B cell (primary cell): ENCODE results near the gene CRELD2. TPM values are rescaled to one million over a fixed set of nuclear protein-coding genes. Genes with fewer than 3 reads are reported as not detected.

Experiments
- ATAC-seq: fragments of 200-7000 bp; cut with Tn5 transposase; one replicate; pipeline ENCODE4 v1.10.0; 2021; ENCODE audit warnings: low read depth, mild to moderate bottlenecking, moderate number of reproducible peaks, moderate library complexity
- CTCF ChIA-PET: fragments of 350-600 bp; sonication (Branson Sonifier 250); formaldehyde crosslinking; loops from one replicate; lab custom pipeline; 2021; ENCODE audit warnings: antibody characterized with exemption, inconsistent platforms; lab: Charles Lee
- POLR2A ChIA-PET: fragments of 350-600 bp; sonication (Branson Sonifier 250); formaldehyde crosslinking; loops from one replicate; lab custom pipeline; 2021; ENCODE audit warnings: antibody characterized with exemption; lab: Charles Lee
- DNase-seq: peaks from one replicate; pipeline ENCODE4 v3.0.0; 2013
- H2AFZ ChIP-seq: 2 replicates; pipeline ENCODE4 v1.6.1; 2012; ENCODE audit warnings: mild to moderate bottlenecking, low read depth, low read length; ENCODE audit not compliant: insufficient read depth, poor library complexity, severe bottlenecking
- H3K27ac ChIP-seq, 2 donors: 1 replicate in 1 of 2; 2 replicates in 1 of 2; pipeline ENCODE4 v1.5.1; 2012 to 2013; ENCODE audit warnings: low read length in 2 of 2, mild to moderate bottlenecking in 2 of 2, moderate library complexity in 1 of 2
- H3K27me3 ChIP-seq, 4 experiments: fragments of 200-600 bp in 1 of 4; sonication (generic) in 1 of 4; replicated peaks in 1 of 4; 1 replicate in 2 of 4; 2 replicates in 2 of 4; pipeline versions ENCODE4 v1.6.1 to v1.7.0; 2013 to 2016; ENCODE audit warnings: low read length in 3 of 4, mild to moderate bottlenecking in 2 of 4, mixed read lengths in 1 of 4, moderate library complexity in 1 of 4; ENCODE audit not compliant: insufficient read depth in 4 of 4, control insufficient read depth in 3 of 4; ENCODE audit errors: control extremely low read depth in 1 of 4
- H3K36me3 ChIP-seq, 2 experiments: replicated peaks in 1 of 2; 1 replicate in 1 of 2; 2 replicates in 1 of 2; pipeline versions ENCODE4 v1.6.1 to v1.7.1; 2013; ENCODE audit warnings: low read length in 1 of 2; ENCODE audit not compliant: insufficient read depth in 2 of 2, control insufficient read depth in 1 of 2; ENCODE audit errors: control extremely low read depth in 1 of 2, extremely low read depth in 1 of 2
- H3K4me1 ChIP-seq, 2 donors: fragments of 200-600 bp in 1 of 2; sonication (generic) in 1 of 2; 1 replicate in 1 of 2; 2 replicates in 1 of 2; pipeline versions ENCODE4 v1.5.1 to v1.6.1; 2013 to 2017; ENCODE audit warnings: low read length in 2 of 2; ENCODE audit not compliant: control insufficient read depth in 2 of 2, insufficient read depth in 2 of 2
- H3K4me2 ChIP-seq: replicated peaks from 2 replicates; pipeline ENCODE3; 2012; ENCODE audit warnings: mild to moderate bottlenecking, low read depth, low read length; ENCODE audit not compliant: poor library complexity, severe bottlenecking
- H3K4me3 ChIP-seq, 5 experiments: fragments of 200-600 bp in 1 of 5; sonication (generic) in 1 of 5; 1 replicate in 3 of 5; 2 replicates in 2 of 5; pipeline versions ENCODE4 v1.5.1 to v1.7.0; 2011 to 2016; ENCODE audit warnings: low read length in 4 of 5, mild to moderate bottlenecking in 4 of 5, low read depth in 2 of 5, control low read depth in 1 of 5, moderate library complexity in 1 of 5; ENCODE audit not compliant: insufficient read depth in 1 of 5; ENCODE audit errors: control extremely low read depth in 1 of 5, extremely low read depth in 1 of 5
- H3K79me2 ChIP-seq: fragments of 200-600 bp; sonication (generic); one replicate; pipeline ENCODE4 v1.6.0; 2016; ENCODE audit warnings: low read length; ENCODE audit not compliant: control insufficient read depth, insufficient read depth
- H3K9ac ChIP-seq: fragments of 200-600 bp; sonication (generic); 2 replicates; pipeline ENCODE4 v1.6.1; 2017; ENCODE audit warnings: mild to moderate bottlenecking, low read length, moderate library complexity
- H3K9me3 ChIP-seq, 3 donors: one replicate each; pipeline versions ENCODE4 v1.6.1 to v1.7.1; 2013; ENCODE audit warnings: low read length in 2 of 3; ENCODE audit not compliant: control insufficient read depth in 2 of 3, insufficient read depth in 1 of 3; ENCODE audit errors: control extremely low read depth in 1 of 3
- H4K20me1 ChIP-seq: 2 replicates; pipeline ENCODE4 v1.6.0; 2012; ENCODE audit warnings: mild to moderate bottlenecking, low read length; ENCODE audit not compliant: insufficient read depth, control insufficient read depth, poor library complexity, severe bottlenecking
- H3K27ac Mint-ChIP-seq: one replicate; pipeline ENCODE4 v1.8.0; 2021; ENCODE audit warnings: mixed read lengths
- H3K27me3 Mint-ChIP-seq: one replicate; pipeline ENCODE4 v1.8.0; 2021; ENCODE audit warnings: mixed read lengths
- H3K4me1 Mint-ChIP-seq: one replicate; pipeline ENCODE4 v1.8.0; 2021; ENCODE audit warnings: mixed read lengths
- H3K4me3 Mint-ChIP-seq: one replicate; pipeline ENCODE4 v1.8.0; 2021; ENCODE audit warnings: mixed read lengths
- H3K9me3 Mint-ChIP-seq: one replicate; pipeline ENCODE4 v1.8.0; 2022; ENCODE audit warnings: mixed read lengths; ENCODE audit not compliant: insufficient read depth
- EZH2 ChIP-seq: IDR thresholded peaks from 2 replicates; pipeline ENCODE4 v1.6.1; 2012; ENCODE audit warnings: borderline replicate concordance, low read depth, mild to moderate bottlenecking, moderate library complexity, low read length; ENCODE audit not compliant: insufficient read depth, poor library complexity, severe bottlenecking
- whole genome bisulfite sequencing: methylation state at CpG from one replicate; pipeline ENCODE4 v1.1.5; 2013; ENCODE audit warnings: missing lambda C conversion rate; ENCODE audit not compliant: insufficient coverage; 5-methylcytosine and 5-hydroxymethylcytosine counted together
- intact Hi-C: fragments of 100-400 bp; cut with micrococcal nuclease; formaldehyde crosslinking; loops from one replicate; pipeline ENCODE4 v1.10.0; 2022
- polyA plus RNA-seq: library from polyadenylated mRNA; depleted of rRNA; stranded (reverse); fragments of >200 nt; gene quantifications from 2 replicates; pipeline ENCODE4 v1.2.3, GENCODE V29; 2012
- total RNA-seq, 2 donors: library from RNA; stranded (reverse); fragments of 120-200 nt in 1 of 2; gene quantifications; 1 replicate in 1 of 2; 2 replicates in 1 of 2; pipeline versions ENCODE4 v1.2.3 to v1.2.4, GENCODE V29; 2013 to 2022
- TF ChIP-seq, protein P1 (sequence below): fragments of 200-600 bp; IDR thresholded peaks from one replicate; pipeline ENCODE4 v1.8.0; 2022; ENCODE audit warnings: antibody characterized with exemption, mild to moderate bottlenecking

The CRELD2 gene
- total and polyA plus RNA-seq, 2 donors (not counting 1 experiment from before 2014, with no cell fraction given), result 35.9 to 41.9 TPM

GRCh38 chr22:49955581-49956417 is 37.4 kb downstream of the CRELD2 start:
- H3K4me1 ChIP-seq, result peaks cover 6 to 21% of the 10 kb centered on the region in 2 donors
- H3K4me1 Mint-ChIP-seq, result peaks cover 14% of the 10 kb centered on the region
- ChIA-PET CTCF (interaction anchor here (1.2 kb wide), 1 partner anchor 25 kb away, joined by 5 read pairs; no protein-coding TSS in a partner anchor), POLR2A (interaction anchor here (0.6 to 1.8 kb wide), 6 partner anchors 12 to 23 kb away, joined by 3 to 11 read pairs (median 4); no protein-coding TSS in a partner anchor)
- no peak overlapping the region for H2AFZ ChIP-seq
- no peaks in the 10 kb centered on the region for H3K9me3 Mint-ChIP-seq
- no peak overlapping the region for H3K4me2 ChIP-seq
- no peak overlapping the region for H3K9ac ChIP-seq
- H3K4me3 Mint-ChIP-seq, result no peak overlapping the region
- no peak overlapping the region for H3K27ac Mint-ChIP-seq
- H3K9me3 ChIP-seq, result no peaks in the 10 kb centered on the region
- no peak for DNase-seq
- H3K36me3 ChIP-seq, result no peaks in the 10 kb centered on the region
- peaks cover 4% of the 10 kb centered on the region for H3K79me2 ChIP-seq
- H3K27me3 Mint-ChIP-seq, result no peaks in the 10 kb centered on the region
- WGBS, result 97% methylated on average over 22 of the region's 22 CpGs
- H3K4me3 ChIP-seq, result no peak overlapping the region
- intact Hi-C loops, result no loop called here
- H4K20me1 ChIP-seq, result no peaks in the 10 kb centered on the region
- TF ChIP-seq, protein P1, sequence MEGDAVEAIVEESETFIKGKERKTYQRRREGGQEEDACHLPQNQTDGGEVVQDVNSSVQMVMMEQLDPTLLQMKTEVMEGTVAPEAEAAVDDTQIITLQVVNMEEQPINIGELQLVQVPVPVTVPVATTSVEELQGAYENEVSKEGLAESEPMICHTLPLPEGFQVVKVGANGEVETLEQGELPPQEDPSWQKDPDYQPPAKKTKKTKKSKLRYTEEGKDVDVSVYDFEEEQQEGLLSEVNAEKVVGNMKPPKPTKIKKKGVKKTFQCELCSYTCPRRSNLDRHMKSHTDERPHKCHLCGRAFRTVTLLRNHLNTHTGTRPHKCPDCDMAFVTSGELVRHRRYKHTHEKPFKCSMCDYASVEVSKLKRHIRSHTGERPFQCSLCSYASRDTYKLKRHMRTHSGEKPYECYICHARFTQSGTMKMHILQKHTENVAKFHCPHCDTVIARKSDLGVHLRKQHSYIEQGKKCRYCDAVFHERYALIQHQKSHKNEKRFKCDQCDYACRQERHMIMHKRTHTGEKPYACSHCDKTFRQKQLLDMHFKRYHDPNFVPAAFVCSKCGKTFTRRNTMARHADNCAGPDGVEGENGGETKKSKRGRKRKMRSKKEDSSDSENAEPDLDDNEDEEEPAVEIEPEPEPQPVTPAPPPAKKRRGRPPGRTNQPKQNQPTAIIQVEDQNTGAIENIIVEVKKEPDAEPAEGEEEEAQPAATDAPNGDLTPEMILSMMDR, result no peak
- TF ChIP-seq EZH2, result no peak
- no peaks in the 10 kb centered on the region for H3K27me3 ChIP-seq
- no peak overlapping the region for H3K27ac ChIP-seq
- ATAC-seq, result no peak

- Histone ChIP-seq H3K4me3 (no peak overlapping the region), H3K36me3 (no peaks in the 10 kb centered on the region), H3K9ac (no peak overlapping the region), H3K4me1 (peaks cover 6 to 15% of the 10 kb centered on the region in 2 donors), H3K27ac (no peak overlapping the region), H3K4me2 (no peak overlapping the region), H3K79me2 (peaks cover 9% of the 10 kb centered on the region), H3K27me3 (no peaks in the 10 kb centered on the region), H3K9me3 (no peaks in the 10 kb centered on the region), H2AFZ (no peak overlapping the region), H4K20me1 (peaks cover 4% of the 10 kb centered on the region)
- ChIA-PET POLR2A (interaction anchor here (0.6 to 1.8 kb wide), 5 partner anchors 12 to 23 kb away, joined by 3 to 11 read pairs (median 4); no protein-coding TSS in a partner anchor), CTCF (interaction anchor here (1.2 kb wide), 1 partner anchor 25 kb away, joined by 5 read pairs; no protein-coding TSS in a partner anchor)
- Mint-ChIP-seq H3K27ac (no peak overlapping the region), H3K9me3 (no peaks in the 10 kb centered on the region), H3K4me1 (peaks cover 14% of the 10 kb centered on the region), H3K27me3 (no peaks in the 10 kb centered on the region), H3K4me3 (no peak overlapping the region)
- DNase-seq, result no peak
- 91% methylated on average over 15 of the region's 15 CpGs for WGBS
- TF ChIP-seq, protein P1, result no peak
- TF ChIP-seq EZH2, result no peak
- ATAC-seq, result no peak
- intact Hi-C loops, result no loop called here
Measured at GRCh38 chr22:49956418-49956770, 38.0 kb downstream of the CRELD2 start.
